Thyroid gland (tissue), 4 donors: ENCODE data around the gene BIK.

Experiments used
- POLR2A ChIP-seq, 2 donors: fragments of 450-650 bp; IDR thresholded peaks; one replicate each; pipeline ENCODE4 v1.6.1; 2017; ENCODE audit warnings: antibody characterized with exemption in 2 of 2, mild to moderate bottlenecking in 2 of 2, moderate library complexity in 1 of 2
- TF ChIP-seq, protein P1 (sequence below), 6 experiments: fragments of 200-600 bp in 3 of 6; fragments of 450-650 bp in 3 of 6; sonication (generic) in 3 of 6; IDR thresholded peaks; one replicate each; pipeline ENCODE4 v1.5.1; 2016 to 2019; ENCODE audit warnings: antibody characterized with exemption in 6 of 6, mild to moderate bottlenecking in 2 of 6, inconsistent platforms in 1 of 6, moderate library complexity in 1 of 6

DNA sequence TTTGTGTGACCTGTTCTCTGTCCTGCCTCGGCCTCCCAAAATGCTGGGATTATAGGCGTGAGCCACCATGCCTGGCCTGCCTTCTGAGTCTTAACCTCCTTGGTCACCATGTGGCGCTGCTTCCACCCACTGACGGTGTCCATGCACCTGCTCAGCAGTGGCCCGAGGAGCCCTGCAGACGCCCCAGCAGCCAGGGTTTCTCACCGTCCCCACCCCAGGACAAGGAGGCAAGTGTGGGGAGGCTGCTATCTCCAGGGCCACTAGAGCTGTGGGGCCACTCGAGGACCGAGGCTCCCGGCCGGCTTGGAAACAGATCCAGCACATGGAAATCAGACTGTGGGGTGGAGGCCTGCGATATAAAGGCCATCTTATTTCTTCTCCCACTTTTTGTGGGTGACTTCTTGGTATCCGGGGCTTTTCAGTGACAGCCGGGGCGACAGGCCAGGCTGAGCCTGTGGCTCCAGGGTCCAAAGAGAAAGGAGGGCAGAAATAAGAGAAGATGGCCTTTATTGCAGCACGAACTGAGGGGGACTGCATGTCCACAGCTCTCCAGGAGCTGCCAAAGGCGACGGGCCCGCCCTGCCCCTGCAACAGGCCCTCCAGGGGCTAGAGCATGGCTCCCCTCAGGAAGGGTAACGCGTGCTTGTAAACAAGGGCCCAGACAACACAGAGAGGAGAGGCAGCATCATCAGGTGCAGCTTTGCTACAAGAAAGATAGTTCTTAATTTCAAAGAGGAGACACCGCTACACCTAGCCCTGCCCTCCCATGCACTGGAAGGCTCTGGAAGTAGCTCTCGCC, 55.8 kb downstream of the BIK start:
- TF ChIP-seq, protein P1, sequence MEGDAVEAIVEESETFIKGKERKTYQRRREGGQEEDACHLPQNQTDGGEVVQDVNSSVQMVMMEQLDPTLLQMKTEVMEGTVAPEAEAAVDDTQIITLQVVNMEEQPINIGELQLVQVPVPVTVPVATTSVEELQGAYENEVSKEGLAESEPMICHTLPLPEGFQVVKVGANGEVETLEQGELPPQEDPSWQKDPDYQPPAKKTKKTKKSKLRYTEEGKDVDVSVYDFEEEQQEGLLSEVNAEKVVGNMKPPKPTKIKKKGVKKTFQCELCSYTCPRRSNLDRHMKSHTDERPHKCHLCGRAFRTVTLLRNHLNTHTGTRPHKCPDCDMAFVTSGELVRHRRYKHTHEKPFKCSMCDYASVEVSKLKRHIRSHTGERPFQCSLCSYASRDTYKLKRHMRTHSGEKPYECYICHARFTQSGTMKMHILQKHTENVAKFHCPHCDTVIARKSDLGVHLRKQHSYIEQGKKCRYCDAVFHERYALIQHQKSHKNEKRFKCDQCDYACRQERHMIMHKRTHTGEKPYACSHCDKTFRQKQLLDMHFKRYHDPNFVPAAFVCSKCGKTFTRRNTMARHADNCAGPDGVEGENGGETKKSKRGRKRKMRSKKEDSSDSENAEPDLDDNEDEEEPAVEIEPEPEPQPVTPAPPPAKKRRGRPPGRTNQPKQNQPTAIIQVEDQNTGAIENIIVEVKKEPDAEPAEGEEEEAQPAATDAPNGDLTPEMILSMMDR (IDR thresholded peaks at IDR 0.05), result no peak
- TF ChIP-seq POLR2A (IDR thresholded peaks at IDR 0.05), result no peak
